HEK293T (cell line): ENCODE data around the gene PAAF1.

Experiments
- ARNT ChIP-seq: fragments of 450-650 bp; IDR thresholded peaks from 2 replicates; pipeline ENCODE4 v1.6.1; 2017; ENCODE audit warnings: mild to moderate bottlenecking
- BHLHE40 ChIP-seq: fragments of 450-650 bp; IDR thresholded peaks from 2 replicates; pipeline ENCODE4 v1.6.1; 2016; ENCODE audit warnings: mild to moderate bottlenecking, moderate library complexity, borderline replicate concordance
- CTBP1 ChIP-seq: fragments of 450-650 bp; IDR thresholded peaks from 2 replicates; pipeline ENCODE4 v1.6.1; 2016; ENCODE audit warnings: borderline replicate concordance
- ELF4 ChIP-seq: fragments of 450-650 bp; IDR thresholded peaks from 2 replicates; pipeline ENCODE4 v1.6.1; 2017; ENCODE audit warnings: antibody characterized with exemption
- FOXA1 ChIP-seq: fragments of 450-650 bp; IDR thresholded peaks from 2 replicates; pipeline ENCODE4 v1.6.1; 2016; ENCODE audit warnings: mild to moderate bottlenecking
- FOXK2 ChIP-seq: fragments of 450-650 bp; IDR thresholded peaks from 2 replicates; pipeline ENCODE4 v1.6.1; 2016; ENCODE audit warnings: mild to moderate bottlenecking
- FOXM1 ChIP-seq: fragments of 450-650 bp; IDR thresholded peaks from 2 replicates; pipeline ENCODE4 v1.6.1; 2017; ENCODE audit warnings: mild to moderate bottlenecking, borderline replicate concordance
- L3MBTL2 ChIP-seq: fragments of 450-650 bp; conservative IDR thresholded peaks from 2 replicates; pipeline ENCODE4 v1.6.1; 2016; ENCODE audit warnings: mild to moderate bottlenecking
- NFRKB ChIP-seq: fragments of 450-650 bp; IDR thresholded peaks from 2 replicates; pipeline ENCODE4 v1.6.1; 2016; ENCODE audit warnings: mild to moderate bottlenecking, moderate library complexity
- SP1 ChIP-seq: fragments of 450-650 bp; IDR thresholded peaks from 2 replicates; pipeline ENCODE4 v1.6.1; 2017
- SUZ12 ChIP-seq: fragments of 450-650 bp; IDR thresholded peaks from 2 replicates; pipeline ENCODE4 v1.6.1; 2016; ENCODE audit warnings: mild to moderate bottlenecking
- TARDBP ChIP-seq: fragments of 450-650 bp; IDR thresholded peaks from 2 replicates; pipeline ENCODE4 v1.6.1; 2016
- ZNF384 ChIP-seq: fragments of 450-650 bp; IDR thresholded peaks from 2 replicates; pipeline ENCODE4 v1.6.1; 2016
- TF ChIP-seq, protein P1 (sequence below): fragments of 450-650 bp; IDR thresholded peaks from 2 replicates; pipeline ENCODE4 v1.6.1; 2016

DNA sequence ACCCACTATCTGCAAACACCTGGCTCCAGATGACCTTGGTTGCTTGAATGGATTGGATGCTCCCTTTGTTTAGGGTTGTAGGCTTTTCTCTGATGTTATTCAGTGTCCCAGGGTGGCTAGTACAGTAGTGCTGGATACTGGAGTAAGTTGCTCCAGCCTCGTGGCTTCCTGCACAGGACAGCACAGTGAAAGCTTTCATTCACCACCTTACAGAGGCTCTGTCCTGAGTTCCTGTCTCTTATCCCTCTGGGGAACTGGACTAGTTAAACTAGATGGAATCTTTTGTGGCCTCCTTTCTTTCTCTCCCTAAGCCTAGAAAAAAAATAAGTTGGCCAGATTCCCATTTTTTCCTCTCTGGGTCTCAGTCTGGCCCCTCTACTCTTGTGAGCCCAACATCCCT, 46.5 kb upstream of the PAAF1 start:
- TF ChIP-seq FOXA1 (no peak), L3MBTL2 (no peak), SUZ12 (no peak), FOXM1 (no peak), FOXK2 (no peak), ZNF384 (no peak), ARNT (no peak), SP1 (no peak), NFRKB (no peak), BHLHE40 (no peak), TARDBP (no peak), ELF4 (no peak), CTBP1 (no peak)
- TF ChIP-seq, protein P1, sequence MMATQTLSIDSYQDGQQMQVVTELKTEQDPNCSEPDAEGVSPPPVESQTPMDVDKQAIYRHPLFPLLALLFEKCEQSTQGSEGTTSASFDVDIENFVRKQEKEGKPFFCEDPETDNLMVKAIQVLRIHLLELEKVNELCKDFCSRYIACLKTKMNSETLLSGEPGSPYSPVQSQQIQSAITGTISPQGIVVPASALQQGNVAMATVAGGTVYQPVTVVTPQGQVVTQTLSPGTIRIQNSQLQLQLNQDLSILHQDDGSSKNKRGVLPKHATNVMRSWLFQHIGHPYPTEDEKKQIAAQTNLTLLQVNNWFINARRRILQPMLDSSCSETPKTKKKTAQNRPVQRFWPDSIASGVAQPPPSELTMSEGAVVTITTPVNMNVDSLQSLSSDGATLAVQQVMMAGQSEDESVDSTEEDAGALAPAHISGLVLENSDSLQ, result no peak
